Endothelial cell of umbilical vein (primary cell): ENCODE data around the gene METRN. TPM values are rescaled to one million over a fixed set of nuclear protein-coding genes. Genes with fewer than 3 reads are reported as not detected.

Experiments used
- BruUV-seq: library from RNA; stranded (reverse); fragments of 400-500 nt; replicated peaks from 2 replicates; lab custom pipeline; 2021; lab: Mats Ljungman, UMichigan
- CTCF ChIA-PET: fragments of 300-600, 350-600 bp; sonication (Branson Sonifier 250); formaldehyde crosslinking; loops from one replicate; lab custom pipeline; 2021; ENCODE audit warnings: antibody characterized with exemption, inconsistent platforms; lab: Charles Lee
- POLR2A ChIA-PET: fragments of 300-600, 350-600 bp; sonication (Branson Sonifier 250); formaldehyde crosslinking; loops from one replicate; lab custom pipeline; 2021; ENCODE audit warnings: antibody characterized with exemption, inconsistent platforms; lab: Charles Lee
- DNase-seq: peaks from one replicate; pipeline ENCODE4 v3.0.0-alpha.2; 2011; ENCODE audit warnings: low read depth, low spot score
- FAIRE-seq: peaks from 2 replicates; lab custom pipeline; 2011; peaks lifted over from hg19 to GRCh38; lab: Jason Lieb, UNC
- H2AFZ ChIP-seq: 2 replicates; pipeline ENCODE4 v1.6.0; 2012; ENCODE audit warnings: low read depth, low read length, control low read depth, inconsistent platforms
- H3K27ac ChIP-seq: 2 replicates; pipeline ENCODE4 v1.5.1; 2011; ENCODE audit warnings: low read depth, mild to moderate bottlenecking, control low read depth, low read length, moderate library complexity; ENCODE audit not compliant: insufficient read depth
- H3K27me3 ChIP-seq, 2 experiments: 2 replicates each; pipeline versions ENCODE4 v1.6.0 to v1.6.1; 2011; ENCODE audit warnings: low read length in 2 of 2, mixed read lengths in 1 of 2; ENCODE audit not compliant: control insufficient read depth in 2 of 2, insufficient read depth in 2 of 2
- H3K36me3 ChIP-seq, 2 experiments: 2 replicates in 1 of 2; 3 replicates in 1 of 2; pipeline ENCODE4 v1.5.1; 2011; ENCODE audit warnings: low read length in 2 of 2, mild to moderate bottlenecking in 1 of 2, moderate library complexity in 1 of 2; ENCODE audit not compliant: control insufficient read depth in 2 of 2, insufficient read depth in 2 of 2; ENCODE audit errors: extremely low read depth in 1 of 2
- H3K4me1 ChIP-seq: 3 replicates; pipeline ENCODE4 v1.5.1; 2011; ENCODE audit warnings: mild to moderate bottlenecking, low read length; ENCODE audit not compliant: control insufficient read depth, insufficient read depth; ENCODE audit errors: extremely low read depth
- H3K4me2 ChIP-seq: 2 replicates; pipeline ENCODE4 v1.6.1; 2011; ENCODE audit warnings: low read length, control low read depth, mixed read lengths; ENCODE audit not compliant: insufficient read depth
- H3K4me3 ChIP-seq, 3 experiments: fragments of 200-600 bp in 1 of 3; sonication (generic), shearing (Covaris generic) in 1 of 3; replicated peaks in 1 of 3; 2 replicates each; pipeline ENCODE4 v1.5.1; 2011 to 2016; ENCODE audit warnings: control low read depth in 3 of 3, low read length in 3 of 3, mild to moderate bottlenecking in 2 of 3, inconsistent platforms in 1 of 3, low read depth in 1 of 3, moderate library complexity in 1 of 3; ENCODE audit not compliant: insufficient read depth in 1 of 3
- H3K79me2 ChIP-seq: 2 replicates; pipeline ENCODE4 v1.6.0; 2012; ENCODE audit warnings: low read length, inconsistent platforms; ENCODE audit not compliant: control insufficient read depth, insufficient read depth
- H3K9ac ChIP-seq: replicated peaks from 2 replicates; pipeline ENCODE3; 2011; ENCODE audit warnings: low read length, control low read depth; ENCODE audit not compliant: insufficient read depth; ENCODE audit errors: extremely low read depth
- H3K9me1 ChIP-seq: replicated peaks from 3 replicates; pipeline ENCODE4 v1.6.0; 2011; ENCODE audit warnings: mild to moderate bottlenecking, low read length; ENCODE audit not compliant: control insufficient read depth, insufficient read depth; ENCODE audit errors: extremely low read depth
- H3K9me3 ChIP-seq: replicated peaks from 2 replicates; pipeline ENCODE4 v1.5.1; 2012; ENCODE audit warnings: low read length, inconsistent platforms; ENCODE audit not compliant: control insufficient read depth, insufficient read depth
- H4K20me1 ChIP-seq: replicated peaks from 2 replicates; pipeline ENCODE3; 2011; ENCODE audit warnings: mild to moderate bottlenecking, low read length; ENCODE audit not compliant: control insufficient read depth, insufficient read depth; ENCODE audit errors: extremely low read depth
- JUN ChIP-seq: IDR thresholded peaks from 2 replicates; pipeline ENCODE4 v1.6.1; 2011; ENCODE audit warnings: borderline replicate concordance, low read depth; ENCODE audit not compliant: insufficient read length, insufficient read depth
- POLR2A ChIP-seq: IDR thresholded peaks from 2 replicates; pipeline ENCODE4 v1.6.1; 2012; ENCODE audit warnings: low read depth, mild to moderate bottlenecking, control low read depth, low read length
- POLR2AphosphoS5 ChIP-seq: IDR thresholded peaks from 2 replicates; pipeline ENCODE4 v1.6.1; 2012; ENCODE audit warnings: low read depth, mild to moderate bottlenecking, control low read depth, low read length, moderate library complexity; ENCODE audit not compliant: insufficient read depth
- dilution Hi-C: fragments of 300-500 bp; cut with MboI; formaldehyde crosslinking; loops from one replicate; pipeline ENCODE4 v1.15.0; 2019; ENCODE audit warnings: low sequenced_read_pairs; ENCODE audit not compliant: extremely low pct_ligation_motif_present
- intact Hi-C: fragments of 100-400 bp; cut with micrococcal nuclease; formaldehyde crosslinking; loops from one replicate; pipeline ENCODE4 v1.10.0; 2022
- polyA plus RNA-seq, 4 experiments: library from polyadenylated mRNA; depleted of rRNA in 3 of 4; stranded (reverse) in 3 of 4; unstranded in 1 of 4; fragments of >200 nt; gene quantifications; 2 replicates each; pipeline versions ENCODE4 v1.2.1 to v1.2.3, GENCODE V29; 2011 to 2012; ENCODE audit warnings: missing spikeins in 1 of 4
- total RNA-seq: library from RNA; stranded (reverse); gene quantifications from 2 replicates; pipeline ENCODE4 v1.2.3, GENCODE V29; 2021
- TF ChIP-seq, protein P1 (sequence below): IDR thresholded peaks from 2 replicates; pipeline ENCODE4 v1.6.1; 2011; ENCODE audit not compliant: insufficient read depth, insufficient read length

METRN gene
- total and polyA plus RNA-seq, 2 donors (not counting 3 experiments of a cell fraction or from before 2014, with no cell fraction given): 10.0 to 16.1 TPM

DNA sequence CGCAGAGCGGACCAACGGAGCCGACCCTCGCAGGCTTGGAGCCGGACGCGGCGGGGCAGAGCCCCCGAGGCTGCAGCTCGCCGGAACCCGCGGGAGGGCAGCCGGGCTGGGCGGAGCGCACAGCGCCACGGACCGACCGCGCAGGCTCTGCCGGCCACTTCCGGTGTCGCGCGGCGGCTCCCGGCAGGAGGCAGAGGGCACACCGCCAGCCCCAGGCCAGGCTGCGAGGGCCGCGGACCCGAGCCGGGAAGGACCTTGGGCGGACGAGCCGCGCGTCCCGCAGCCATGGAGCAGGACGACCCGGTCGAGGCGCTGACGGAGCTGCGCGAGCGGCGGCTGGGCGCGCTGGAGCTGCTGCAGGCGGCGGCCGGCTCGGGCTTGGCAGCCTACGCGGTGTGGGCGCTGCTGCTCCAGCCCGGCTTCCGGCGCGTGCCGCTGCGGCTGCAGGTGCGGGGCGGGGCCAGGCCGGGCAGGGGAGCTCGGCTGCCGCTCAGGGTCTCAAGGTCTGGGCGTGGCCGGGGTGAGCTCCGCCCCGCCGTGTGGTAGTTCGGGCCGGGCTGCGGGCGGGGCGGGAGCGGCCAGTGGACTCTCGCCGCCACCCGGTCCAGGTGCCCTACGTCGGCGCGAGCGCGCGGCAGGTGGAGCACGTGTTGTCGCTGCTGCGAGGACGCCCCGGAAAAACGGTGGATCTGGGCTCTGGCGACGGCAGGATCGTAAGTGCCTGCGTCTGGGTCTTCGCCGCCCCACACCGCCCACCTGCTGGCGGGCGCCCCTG lies 6.3 kb downstream of the METRN start, which contains the start of gene ANTKMT:
TSS of gene ANTKMT (plus strand) at position 157 of the 775 bp plus-strand sequence. CDS start at position 286, 129 bp downstream.
- ChIA-PET POLR2A (interaction anchor here (1.4 kb wide), 1 partner anchor 14 kb away, joined by 3 read pairs; no protein-coding TSS in a partner anchor), CTCF (interaction anchor here (0.7 to 2.6 kb wide), 7 partner anchors 9 to 64 kb away, joined by 3 to 17 read pairs (median 5); partner anchors contain the start of gene WDR24)
- DNase-seq (peak; percentile 64), FAIRE-seq (peak; percentile 89)
- peak within 1 kb of the TSS; percentile 49 to 56 (median 55) for H3K4me3 ChIP-seq
- TF ChIP-seq POLR2AphosphoS5 (peak; percentile 83), JUN (no peak), POLR2A (peak; percentile 80)
- TF ChIP-seq, protein P1, sequence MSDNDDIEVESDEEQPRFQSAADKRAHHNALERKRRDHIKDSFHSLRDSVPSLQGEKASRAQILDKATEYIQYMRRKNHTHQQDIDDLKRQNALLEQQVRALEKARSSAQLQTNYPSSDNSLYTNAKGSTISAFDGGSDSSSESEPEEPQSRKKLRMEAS: no peak
- peak within 1 kb of the TSS; percentile 19 for H3K27ac ChIP-seq
- H3K36me3 ChIP-seq: no peaks in the 10 kb centered on the region
- no peaks in the 10 kb centered on the region for H4K20me1 ChIP-seq
- no TSS peak for BruUV-seq
- H3K9me3 ChIP-seq: no peaks in the 10 kb centered on the region
- peak within 1 kb of the TSS; percentile 82 for H2AFZ ChIP-seq
- peak within 1 kb of the TSS; percentile 35 for H3K9ac ChIP-seq
- intact Hi-C loops (no loop called here), dilution Hi-C loops (no loop called here)
- no peaks in the 10 kb centered on the region for H3K79me2 ChIP-seq
- peaks cover 15% of the 10 kb centered on the region for H3K4me1 ChIP-seq
- H3K9me1 ChIP-seq: no peaks in the 10 kb centered on the region
- H3K4me2 ChIP-seq: peak within 1 kb of the TSS; percentile 58
- no peaks in the 10 kb centered on the region for H3K27me3 ChIP-seq
